HG03378 (cell line): ENCODE measurements around the gene ASCC2.
"Not testable (repeated sequence)": the region's sequence is repeated elsewhere in the genome, so short reads cannot be mapped to it uniquely, and the experiment has no call there.

Experiments
- ATAC-seq: cut with Tn5 transposase; IDR thresholded peaks from one replicate; pipeline ENCODE4 v1.9.1; 2021; ENCODE audit warnings: mild to moderate bottlenecking, moderate library complexity; ENCODE audit not compliant: unreplicated experiment

ASCC2 gene

GRCh38 chr22:29837741-29838598 lies at the start of gene ASCC2:
ASCC2 (minus strand) TSS chr22:29838274; CDS start chr22:29832325, 5,949 bp downstream.
- ATAC-seq = peak; percentile 73

DNA sequence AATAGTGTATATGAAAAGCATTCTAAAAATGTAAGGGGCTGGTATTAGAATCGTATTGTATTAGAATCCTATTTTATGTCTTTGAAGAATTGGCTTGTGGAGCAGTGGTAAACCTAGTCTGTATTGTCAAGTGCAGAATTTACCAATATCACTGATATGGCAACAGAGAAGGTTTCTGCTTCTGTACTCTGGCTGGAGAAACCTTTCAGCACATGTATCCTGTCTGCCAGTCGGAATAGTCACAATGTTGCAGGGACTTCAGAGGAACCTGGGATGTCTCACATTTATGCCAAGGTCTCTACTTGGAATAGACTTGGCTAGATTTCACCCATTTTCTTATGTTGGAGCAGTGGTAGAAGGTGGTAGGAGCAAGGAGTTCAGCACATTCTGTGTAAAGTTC lies 49.3 kb upstream of the ASCC2 start:
- no peak for ATAC-seq

DNA sequence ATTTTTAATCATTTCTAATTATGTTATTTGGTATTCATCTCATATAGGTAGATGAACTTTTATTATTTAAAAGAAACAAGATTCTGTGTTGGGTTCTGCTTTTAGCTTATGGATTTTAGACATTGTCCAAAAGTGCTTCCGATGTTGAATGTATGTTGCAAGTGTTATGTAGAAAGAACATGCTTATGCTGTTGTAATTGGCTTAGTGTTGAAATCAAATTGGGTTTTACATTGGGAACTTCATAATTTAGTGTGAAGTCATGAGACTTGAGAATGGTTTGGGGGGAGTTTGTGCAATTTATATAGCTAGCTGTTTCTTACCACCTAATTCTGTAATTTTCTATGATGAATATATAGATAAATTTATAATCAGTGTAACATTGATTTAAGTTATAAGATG lies 48.5 kb upstream of the ASCC2 start:
- no peak for ATAC-seq

GRCh38 chr22:29885610-29886009 lies 47.5 kb upstream of the ASCC2 start:
- no peak for ATAC-seq

- no peak for ATAC-seq
These were observed 45.7 kb upstream of the ASCC2 start for GRCh38 chr22:29883775-29884097.

DNA sequence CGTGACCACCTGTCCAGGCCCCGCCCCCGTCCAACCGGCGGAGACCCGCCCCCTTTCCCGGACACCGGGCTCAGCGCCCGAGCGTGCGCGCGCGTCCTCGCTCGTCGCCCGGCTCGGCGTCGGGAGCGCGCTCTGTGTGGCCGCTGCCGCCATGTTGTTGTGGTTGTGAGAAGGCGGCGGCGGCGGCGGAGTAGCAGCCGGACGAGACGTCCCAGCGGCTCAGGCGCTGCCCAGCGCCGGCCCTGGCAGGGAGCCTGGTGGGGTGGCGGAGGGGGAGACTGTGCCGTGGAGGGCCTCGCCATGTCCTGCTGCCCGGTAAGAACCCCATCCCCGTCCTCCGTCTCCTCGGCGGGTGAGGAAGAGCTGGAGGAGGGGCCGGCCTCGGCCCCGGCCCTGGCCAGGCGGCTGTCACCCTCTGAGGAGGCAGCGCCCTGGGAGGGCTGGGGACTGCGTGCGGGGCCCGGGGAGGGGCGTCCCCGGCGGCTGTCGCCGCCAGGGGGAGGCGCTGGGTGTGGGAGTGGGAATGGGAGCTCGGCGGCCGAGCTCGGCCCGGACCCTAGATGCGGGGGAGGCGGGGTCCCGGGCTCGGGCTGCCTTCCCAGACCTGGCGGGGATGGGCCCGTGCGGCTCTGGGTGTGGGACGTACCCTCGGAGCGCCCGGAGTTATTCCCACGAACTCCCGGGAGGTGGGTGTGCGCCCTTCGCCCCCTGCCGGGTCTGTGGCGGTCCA lies 45.1 kb upstream of the ASCC2 start, which contains the start of gene MTMR3:
Gene MTMR3, plus strand, starts transcription at position 130 of the 730 bp plus-strand sequence. CDS start 87,886 bp downstream, outside the sequence.
- ATAC-seq = peak; percentile 32

- peak; percentile 49 for ATAC-seq
These were observed 44.6 kb upstream of the ASCC2 start for GRCh38 chr22:29882716-29883044.

DNA sequence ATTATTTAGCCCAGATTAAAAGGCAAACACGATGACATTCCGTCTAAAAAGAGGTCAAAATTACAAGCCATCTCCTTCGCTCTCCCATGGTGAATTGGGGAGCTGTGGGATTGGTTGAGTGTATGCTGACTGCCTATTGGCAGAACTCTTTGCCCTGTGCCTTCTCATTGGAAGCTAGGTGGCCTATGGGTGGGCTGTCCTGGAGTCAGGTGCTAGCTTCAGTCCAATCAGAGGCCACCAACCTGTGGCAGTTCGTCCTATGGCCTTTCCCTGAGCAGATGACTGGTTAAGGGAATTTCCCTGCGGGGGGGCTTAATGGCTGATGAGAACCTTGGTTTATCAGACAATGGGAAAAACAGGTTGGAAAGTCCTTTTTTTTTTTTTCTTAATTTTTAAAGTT lies 41.7 kb upstream of the ASCC2 start:
- no peak for ATAC-seq

DNA sequence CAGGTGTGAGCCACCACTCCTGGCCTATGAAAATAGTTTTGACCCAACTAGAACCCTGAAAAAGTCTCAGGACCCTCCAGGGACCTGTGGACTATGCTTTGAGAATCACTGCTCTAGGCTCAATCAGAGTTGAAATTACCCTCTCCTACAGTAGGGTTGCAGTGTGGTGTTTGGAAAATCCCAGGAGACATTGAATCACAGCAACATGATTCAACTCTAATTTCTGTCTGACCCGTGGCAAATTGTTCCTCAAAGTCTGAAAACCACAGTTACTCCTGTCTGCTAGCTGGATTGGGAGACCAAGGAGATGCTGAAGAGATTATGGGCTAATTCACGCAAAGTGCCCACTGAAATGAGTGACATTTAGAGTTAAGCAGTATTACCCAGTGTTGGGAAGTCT lies 39.5 kb upstream of the ASCC2 start:
- ATAC-seq = no peak

DNA sequence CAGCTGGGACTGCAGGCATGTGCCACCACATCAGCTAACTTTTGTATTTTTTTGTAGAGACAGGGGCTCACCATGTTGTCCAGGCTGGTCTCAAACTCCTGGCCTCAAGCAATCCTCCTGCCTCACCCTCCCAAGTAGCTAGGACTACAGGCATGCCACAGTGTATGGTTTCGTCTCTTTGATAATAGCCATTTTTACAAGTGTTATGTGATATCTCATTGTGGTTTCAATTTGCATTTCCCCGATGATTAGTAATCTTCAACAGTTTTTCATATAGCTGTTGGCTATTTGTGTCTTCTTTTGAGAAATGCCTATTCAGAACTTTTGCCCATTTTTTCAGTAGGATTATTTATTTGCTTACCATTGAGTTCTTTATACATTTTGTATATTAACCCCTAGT lies 35.9 kb upstream of the ASCC2 start:
- no peak for ATAC-seq

DNA sequence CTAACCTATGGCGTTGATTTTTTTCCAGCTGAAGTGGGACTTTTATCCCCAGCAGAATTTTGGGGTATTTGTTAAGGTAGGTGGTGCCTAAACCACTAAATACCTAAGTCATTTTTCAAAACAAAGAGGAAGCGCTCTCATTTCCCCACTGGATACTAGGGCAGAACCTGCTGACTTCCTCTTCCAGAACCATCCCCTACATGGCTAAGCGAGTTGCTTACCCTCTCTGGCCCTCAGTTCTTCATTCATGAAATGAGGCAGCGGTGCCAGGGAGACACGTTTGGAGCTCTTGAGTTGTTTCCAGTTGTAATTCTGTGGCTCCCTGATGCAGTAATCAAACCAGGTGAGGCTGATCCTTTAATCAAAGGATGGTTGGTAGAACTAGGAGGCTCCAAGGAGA lies 34.9 kb upstream of the ASCC2 start:
- ATAC-seq = no peak

DNA sequence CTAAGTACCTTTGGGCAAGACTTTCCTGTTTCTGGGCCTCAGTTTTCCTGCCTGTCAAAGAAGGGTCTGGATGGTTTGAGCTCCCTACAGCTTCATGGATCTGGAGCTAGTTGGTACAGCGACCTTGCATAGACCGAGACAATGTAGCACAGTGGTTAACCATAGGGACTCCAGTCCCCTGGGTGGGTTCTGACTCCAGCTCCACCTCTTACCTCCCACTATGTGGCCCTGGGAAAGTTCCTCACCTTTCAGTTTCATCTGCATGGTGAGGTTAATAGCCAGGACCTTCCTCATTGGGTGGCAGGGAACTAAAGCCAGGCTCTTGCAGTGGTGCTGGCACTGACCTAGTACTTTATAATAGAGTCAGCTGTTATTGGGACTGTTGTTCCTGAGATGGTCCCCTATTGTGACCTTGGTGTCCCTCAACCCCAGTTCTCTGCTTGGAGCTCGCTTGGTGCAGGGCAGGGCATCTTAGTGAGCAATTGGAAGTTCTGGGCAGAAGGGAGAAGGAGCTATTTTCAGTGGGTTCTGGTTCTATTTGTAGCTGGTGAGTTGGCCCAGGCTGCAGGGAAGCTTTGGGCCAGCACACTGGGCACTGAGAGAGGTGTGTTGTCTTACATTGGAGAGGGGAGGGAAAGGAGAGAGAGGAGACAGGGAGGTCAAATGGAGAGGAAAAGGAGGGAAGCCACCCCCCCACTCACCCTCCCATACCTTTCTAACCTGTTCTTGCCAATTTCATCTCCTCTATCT lies 34.2 kb upstream of the ASCC2 start:
- no peak for ATAC-seq

DNA sequence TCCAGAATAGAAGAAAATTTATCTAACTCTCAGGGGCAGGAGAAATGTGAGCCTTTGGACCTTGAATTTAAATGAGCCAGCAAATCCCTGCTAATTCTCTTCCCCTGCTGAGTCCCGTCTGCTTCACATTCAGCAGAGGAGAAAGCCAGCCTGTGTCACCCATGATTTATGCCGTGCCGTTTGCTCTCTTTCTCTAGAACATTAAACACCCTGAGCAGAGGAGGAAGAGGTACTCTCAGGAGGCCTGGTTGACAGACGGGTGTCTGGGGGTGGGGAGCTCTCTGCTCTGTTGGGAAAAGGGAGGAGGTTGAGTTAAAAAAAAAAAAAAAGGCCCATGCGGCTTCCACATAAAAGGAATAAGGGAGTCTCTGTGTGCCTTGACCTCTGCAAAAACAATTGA lies 33.6 kb upstream of the ASCC2 start:
- ATAC-seq = no peak

DNA sequence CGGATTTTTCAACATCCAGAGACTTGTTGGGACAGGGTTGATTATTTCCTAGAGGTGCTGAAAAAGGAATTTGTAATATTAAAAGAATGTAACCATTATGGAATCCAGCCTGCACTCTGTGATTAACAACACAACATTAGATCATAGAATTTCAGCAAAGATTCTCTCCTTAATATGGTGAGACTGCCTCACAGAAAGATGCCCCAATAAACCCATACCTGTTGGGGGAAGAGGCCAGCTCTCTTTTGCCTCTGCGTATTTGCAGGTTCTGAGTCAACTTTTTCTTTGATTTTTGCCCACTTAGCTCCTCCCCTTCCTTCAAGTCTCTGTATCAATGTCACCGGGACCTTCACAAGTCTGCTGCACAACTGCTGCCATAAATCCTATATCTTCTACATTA lies 32.5 kb upstream of the ASCC2 start:
- no peak for ATAC-seq

GRCh38 chr22:29867851-29868250 lies 29.8 kb upstream of the ASCC2 start:
- no peak for ATAC-seq

GRCh38 chr22:29867260-29867659 lies 29.2 kb upstream of the ASCC2 start:
- no peak for ATAC-seq

DNA sequence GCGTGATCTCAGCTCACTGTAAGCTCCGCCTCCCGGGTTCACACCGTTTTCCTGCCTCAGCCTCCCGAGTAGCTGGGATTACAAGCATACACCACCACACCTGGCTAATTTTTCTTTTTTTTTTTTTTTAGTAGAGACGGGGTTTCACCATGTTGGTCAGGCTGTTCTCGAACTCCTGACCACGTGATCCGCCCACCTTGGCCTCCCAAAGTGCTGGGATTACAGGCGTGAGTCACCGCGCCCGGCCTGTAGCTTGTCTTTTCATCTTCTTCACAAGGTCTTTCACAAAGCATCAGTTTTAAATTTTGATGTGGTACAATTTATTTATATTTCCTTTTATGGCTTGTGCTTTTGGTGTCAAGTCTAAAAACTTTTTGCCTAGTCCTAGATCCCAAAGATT lies 27.5 kb upstream of the ASCC2 start:
- ATAC-seq = not testable (repeated sequence)

- no peak for ATAC-seq
These were observed 23.7 kb upstream of the ASCC2 start for GRCh38 chr22:29861672-29862297.

DNA sequence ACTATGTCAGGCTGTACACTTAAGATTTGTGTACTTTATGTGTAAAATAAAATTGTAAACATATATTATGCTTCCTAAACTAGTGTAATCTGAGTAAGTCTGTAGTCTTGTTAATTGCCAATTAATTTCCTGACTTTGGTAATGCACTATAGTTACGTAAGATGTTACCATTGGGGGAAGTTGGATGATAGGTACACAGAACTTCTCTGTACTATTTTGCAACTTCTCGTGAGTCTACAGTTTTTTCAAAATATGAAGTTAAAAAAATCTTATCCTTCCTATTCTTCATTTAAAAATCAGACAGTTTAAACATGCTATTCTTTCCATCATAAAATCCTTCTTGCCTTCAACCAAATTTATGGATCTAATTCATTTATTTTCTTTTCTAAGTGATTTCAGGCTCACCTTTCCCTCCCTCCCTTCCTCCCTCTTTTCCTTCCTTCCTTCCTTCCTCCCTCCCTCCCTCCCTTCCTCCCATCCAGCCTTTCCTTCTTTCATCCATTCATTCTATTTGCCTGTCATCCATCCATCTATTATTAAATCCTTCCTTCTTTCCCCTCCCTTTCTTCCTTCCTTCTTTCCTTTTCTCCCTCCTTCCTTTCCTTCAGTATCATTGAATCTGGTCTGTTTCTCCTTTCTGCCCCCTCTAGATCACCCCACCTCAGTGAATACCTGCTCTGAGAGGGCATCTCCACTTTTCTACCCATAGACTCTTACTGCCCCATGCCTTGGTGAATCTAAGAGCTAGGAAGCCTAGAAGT lies 22.1 kb upstream of the ASCC2 start:
- no peak for ATAC-seq

- ATAC-seq = not testable (repeated sequence)
These were observed 21.0 kb upstream of the ASCC2 start for GRCh38 chr22:29859030-29859429.
